Measurements from ENCODE around the gene NDUFS8.

NDUFS8 gene

GRCh38 chr11:68077617-68078582 is 47.4 kb downstream of the NDUFS8 start:
- no peak for DNase-seq (ENCODE audit: low read depth in 2 of 2)

- DNase-seq (ENCODE audit: low read depth in 2 of 2): no peak
These were observed 50.4 kb downstream of the NDUFS8 start for GRCh38 chr11:68080860-68081259.

- no peak for DNase-seq (ENCODE audit: low read depth in 2 of 2)
These were observed 51.2 kb downstream of the NDUFS8 start for GRCh38 chr11:68081691-68082090.

- no peak for DNase-seq (ENCODE audit: low read depth in 2 of 2)
These were observed 52.0 kb downstream of the NDUFS8 start for GRCh38 chr11:68082481-68082880.

GRCh38 chr11:68083517-68083916 is 53.0 kb downstream of the NDUFS8 start:
- DNase-seq (ENCODE audit: low read depth in 2 of 2): no peak

All from activated CD4-positive, alpha-beta T cell treated with anti-CD3 and anti-CD28 coated beads for 24 hours (primary cell).